PFSK-1 (cell line): ENCODE measurements around the gene LAMA3.

Source experiments
- POLR2AphosphoS5 ChIP-seq: IDR thresholded peaks from 2 replicates; pipeline ENCODE4 v1.6.1; 2012; ENCODE audit warnings: low read depth, mild to moderate bottlenecking, control low read depth, low read length, moderate library complexity
- TF ChIP-seq, protein P1 (sequence below), 2 experiments: IDR thresholded peaks; 2 replicates each; pipeline versions ENCODE4 v1.6.1 to v1.8.0; 2011 to 2012; ENCODE audit warnings: low read depth in 2 of 2, low read length in 2 of 2, control low read depth in 1 of 2, inconsistent platforms in 1 of 2, mild to moderate bottlenecking in 1 of 2, moderate library complexity in 1 of 2; ENCODE audit not compliant: insufficient read depth in 1 of 2

DNA sequence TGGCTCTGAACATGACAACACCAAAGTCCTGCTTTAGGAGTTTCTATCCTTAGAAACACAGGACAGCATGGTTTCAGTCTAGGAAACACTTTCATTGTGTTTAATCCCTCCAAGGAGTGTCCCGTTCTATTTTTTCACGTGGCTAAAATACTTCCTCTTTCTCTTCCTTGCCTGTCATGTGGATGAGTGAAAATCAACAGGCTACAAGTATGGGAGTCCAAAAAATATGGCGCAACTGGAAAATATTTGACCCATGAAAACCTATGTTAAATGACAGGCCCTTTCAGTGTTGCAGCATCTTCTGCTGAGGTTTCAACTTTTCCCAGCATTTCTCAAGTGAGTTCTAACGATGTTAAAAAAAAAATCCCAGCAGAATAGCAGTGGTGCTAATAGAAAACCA lies 146.3 kb downstream of the LAMA3 start:
- TF ChIP-seq POLR2AphosphoS5: no peak
- TF ChIP-seq, protein P1, sequence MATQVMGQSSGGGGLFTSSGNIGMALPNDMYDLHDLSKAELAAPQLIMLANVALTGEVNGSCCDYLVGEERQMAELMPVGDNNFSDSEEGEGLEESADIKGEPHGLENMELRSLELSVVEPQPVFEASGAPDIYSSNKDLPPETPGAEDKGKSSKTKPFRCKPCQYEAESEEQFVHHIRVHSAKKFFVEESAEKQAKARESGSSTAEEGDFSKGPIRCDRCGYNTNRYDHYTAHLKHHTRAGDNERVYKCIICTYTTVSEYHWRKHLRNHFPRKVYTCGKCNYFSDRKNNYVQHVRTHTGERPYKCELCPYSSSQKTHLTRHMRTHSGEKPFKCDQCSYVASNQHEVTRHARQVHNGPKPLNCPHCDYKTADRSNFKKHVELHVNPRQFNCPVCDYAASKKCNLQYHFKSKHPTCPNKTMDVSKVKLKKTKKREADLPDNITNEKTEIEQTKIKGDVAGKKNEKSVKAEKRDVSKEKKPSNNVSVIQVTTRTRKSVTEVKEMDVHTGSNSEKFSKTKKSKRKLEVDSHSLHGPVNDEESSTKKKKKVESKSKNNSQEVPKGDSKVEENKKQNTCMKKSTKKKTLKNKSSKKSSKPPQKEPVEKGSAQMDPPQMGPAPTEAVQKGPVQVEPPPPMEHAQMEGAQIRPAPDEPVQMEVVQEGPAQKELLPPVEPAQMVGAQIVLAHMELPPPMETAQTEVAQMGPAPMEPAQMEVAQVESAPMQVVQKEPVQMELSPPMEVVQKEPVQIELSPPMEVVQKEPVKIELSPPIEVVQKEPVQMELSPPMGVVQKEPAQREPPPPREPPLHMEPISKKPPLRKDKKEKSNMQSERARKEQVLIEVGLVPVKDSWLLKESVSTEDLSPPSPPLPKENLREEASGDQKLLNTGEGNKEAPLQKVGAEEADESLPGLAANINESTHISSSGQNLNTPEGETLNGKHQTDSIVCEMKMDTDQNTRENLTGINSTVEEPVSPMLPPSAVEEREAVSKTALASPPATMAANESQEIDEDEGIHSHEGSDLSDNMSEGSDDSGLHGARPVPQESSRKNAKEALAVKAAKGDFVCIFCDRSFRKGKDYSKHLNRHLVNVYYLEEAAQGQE (IDR thresholded peaks at IDR 0.05; ENCODE audit: insufficient read depth in 1 of 2, low read depth in 2 of 2, low read length in 2 of 2): no peak
